Activated CD8-positive, alpha-beta memory T cell treated with anti-CD3 and anti-CD28 coated beads, Interleukin-2, amount 50 U/mL, for 4 hours (primary cell): Measurements from ENCODE around the gene MC5R.
"Not testable (repeated sequence)": the region's sequence is repeated elsewhere in the genome, so short reads cannot be mapped to it uniquely, and the experiment has no call there.

Experiments
- DNase-seq: peaks from one replicate; pipeline ENCODE4 v3.0.0-alpha.2; 2020

MC5R gene

GRCh38 chr18:13862898-13863297 is 38.9 kb downstream of the MC5R start:
- DNase-seq = not testable (repeated sequence)

- no peak for DNase-seq
Measured at GRCh38 chr18:13868501-13869271, 44.7 kb downstream of the MC5R start.

DNA sequence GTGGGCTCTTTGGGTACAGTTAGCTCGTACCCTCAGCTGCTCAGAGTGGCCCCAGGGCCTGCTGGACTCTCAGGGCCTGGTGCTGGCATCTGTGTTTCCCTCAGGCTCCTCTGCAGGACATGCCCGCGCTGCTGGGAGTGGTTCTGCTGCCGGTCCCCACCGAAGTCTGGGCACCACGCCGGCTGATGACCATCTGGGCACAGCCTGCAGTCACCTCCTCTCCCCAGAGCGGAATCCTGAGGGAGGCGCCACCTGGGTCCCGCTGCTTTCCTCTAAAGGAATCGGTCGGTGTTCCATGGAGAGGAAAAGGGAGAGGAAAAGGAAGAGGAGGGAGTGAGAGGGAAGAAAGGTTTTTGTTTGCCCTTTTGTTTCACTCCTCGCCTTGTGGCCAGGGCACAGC is 47.8 kb downstream of the MC5R start:
- DNase-seq = no peak

- no peak for DNase-seq
Measured at GRCh38 chr18:13872373-13872772, 48.4 kb downstream of the MC5R start.

DNA sequence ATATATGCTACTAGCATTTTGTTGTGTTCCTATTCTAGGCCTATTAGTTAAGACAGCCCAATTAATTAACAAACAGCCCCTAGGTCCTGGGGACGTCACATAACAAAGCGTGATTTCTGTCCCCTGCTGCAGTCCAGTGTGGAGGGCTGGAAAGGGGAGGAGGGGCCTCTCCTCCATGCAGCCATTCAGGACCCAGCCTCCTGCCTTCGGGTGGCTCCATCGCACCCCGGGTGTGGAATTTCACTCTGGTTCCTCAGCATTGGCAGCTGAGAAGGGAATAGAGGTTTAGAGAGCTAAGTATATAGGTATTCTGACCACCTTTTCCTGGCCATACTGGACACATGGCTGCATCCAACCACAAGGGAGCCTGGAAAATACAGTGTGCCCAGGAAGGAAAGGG is 49.0 kb downstream of the MC5R start:
- DNase-seq = no peak

DNA sequence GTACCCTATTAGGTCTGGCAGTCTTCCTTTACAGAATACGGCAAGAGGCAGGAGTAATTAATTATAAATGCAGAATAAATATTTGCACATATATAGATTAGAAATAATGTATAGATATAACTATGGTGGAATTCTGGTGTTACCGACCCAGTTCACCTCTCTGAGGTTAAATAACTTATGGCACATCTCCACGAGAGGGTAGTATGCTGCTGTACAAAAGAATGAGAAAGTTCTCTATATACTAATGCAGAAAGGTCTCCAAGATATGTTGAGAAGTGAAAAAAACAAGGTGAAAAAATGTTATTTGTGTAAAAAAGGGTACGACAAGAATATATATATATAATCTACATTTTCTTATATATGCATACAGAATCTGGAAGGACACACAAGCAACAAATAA is 50.6 kb downstream of the MC5R start:
- DNase-seq = no peak
